Measurements from ENCODE around the gene TGFBR3.

TGFBR3 gene

DNA sequence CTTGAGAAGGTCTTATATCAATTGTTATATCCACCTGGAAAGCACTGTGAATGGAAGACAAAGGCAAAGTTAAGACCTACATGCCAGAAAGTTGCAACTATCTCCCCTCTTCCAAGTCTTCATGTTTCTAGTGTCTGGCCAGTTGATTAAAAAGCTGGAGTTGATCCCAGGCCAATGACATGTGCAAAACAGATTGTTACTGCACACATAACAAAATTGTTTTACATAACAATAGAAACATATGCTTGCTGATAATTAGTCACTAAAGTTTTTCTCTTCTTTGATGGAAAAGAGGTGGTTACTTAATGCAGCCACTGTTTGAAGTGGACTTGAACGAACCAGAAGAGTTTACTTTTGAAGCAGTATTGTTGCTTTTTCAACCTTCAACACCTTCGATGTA lies 158.2 kb downstream of the TGFBR3 start (continued):
- TF ChIP-seq PRDM2 (tag by site-specific recombination; IDR thresholded peaks at IDR 0.05; ENCODE audit: borderline replicate concordance), result no peak
- TF ChIP-seq ZNF133 (tag by site-specific recombination; IDR thresholded peaks at IDR 0.05), result no peak

DNA sequence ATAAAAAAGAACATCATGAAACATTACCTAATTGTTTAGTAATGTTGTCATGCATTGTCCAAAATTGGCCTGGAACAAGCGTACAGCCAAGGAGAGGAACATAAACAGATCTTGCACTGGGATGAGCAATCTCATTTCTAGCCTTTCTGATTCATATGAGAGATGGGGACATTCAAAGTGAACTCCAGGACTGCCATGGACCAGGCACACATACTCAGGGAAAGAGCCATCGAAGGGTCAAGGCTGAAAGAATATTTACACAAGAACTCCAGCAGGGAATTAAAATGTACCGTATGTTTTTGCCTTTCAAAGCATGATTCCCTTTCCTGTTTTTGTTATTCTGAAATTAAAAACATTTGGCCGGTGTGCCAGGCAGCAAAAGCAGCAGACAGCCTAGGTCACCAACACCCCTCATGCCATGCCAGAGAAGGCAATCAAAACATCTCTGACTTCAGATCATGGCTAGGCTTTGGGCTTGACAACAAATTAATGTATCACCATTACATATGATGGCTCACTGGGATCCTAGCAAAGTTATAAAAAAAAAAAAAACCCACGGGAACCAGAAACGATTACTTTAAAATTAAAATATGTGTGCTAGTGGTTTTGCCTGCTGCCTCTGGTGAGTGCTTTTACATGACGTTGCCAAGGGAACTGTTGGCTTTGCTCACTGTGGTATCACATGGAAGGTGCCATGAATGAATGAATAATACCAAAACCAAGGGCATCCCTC lies 159.8 kb downstream of the TGFBR3 start:
- TF ChIP-seq ZBTB7A (tag by site-specific recombination; IDR thresholded peaks at IDR 0.05; ENCODE audit: low read depth) (no peak), FEZF1 (tag by site-specific recombination; IDR thresholded peaks at IDR 0.05) (peak; percentile 73), ZNF24 (tag by site-specific recombination; IDR thresholded peaks at IDR 0.05) (no peak), ZNF785 (tag by site-specific recombination; IDR thresholded peaks at IDR 0.05) (no peak)
- H3K9me3 ChIP-seq (ENCODE audit: control insufficient read depth, insufficient read depth, low read depth, low read length), result no peaks in the 10 kb centered on the region
- ChIA-PET POLR2A (no interaction called here), CTCF (no interaction called here)
- no peaks in the 10 kb centered on the region for H3K4me1 ChIP-seq (ENCODE audit: control insufficient read depth, insufficient read depth, low read length)
- peaks cover 0 to 17% of the 10 kb centered on the region in 2 experiments; a peak in 1 of 3 replicates for H3K36me3 ChIP-seq (ENCODE audit: control insufficient read depth in 2 of 2, insufficient read depth in 1 of 2, low read length in 2 of 2)
- H3K27ac ChIP-seq (ENCODE audit: extremely low read depth, low read depth, low read length), result no peak overlapping the region
- H3K4me3 ChIP-seq (ENCODE audit: low read depth, low read length), result no peak overlapping the region

DNA sequence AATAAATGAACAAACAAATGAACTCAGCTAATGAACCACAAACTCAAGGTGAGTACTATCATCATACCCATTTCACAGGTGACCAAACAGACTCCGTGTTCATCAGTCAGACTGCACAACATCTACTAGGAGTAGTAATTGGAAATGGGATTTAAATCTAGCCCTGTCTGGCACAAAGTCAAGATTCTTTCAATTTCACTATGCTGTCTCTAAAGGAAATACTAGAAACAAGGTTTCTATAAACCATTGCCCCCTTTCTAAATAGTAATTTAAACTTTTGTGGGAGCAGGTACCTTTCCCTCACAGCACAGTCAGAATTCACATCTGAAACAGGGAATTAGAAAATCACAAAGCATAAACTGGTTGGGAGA lies 160.3 kb downstream of the TGFBR3 start:
- Histone ChIP-seq H3K27ac (ENCODE audit: extremely low read depth, low read depth, low read length) (no peak overlapping the region), H3K36me3 (ENCODE audit: control insufficient read depth in 2 of 2, insufficient read depth in 1 of 2, low read length in 2 of 2) (peaks cover 0 to 19% of the 10 kb centered on the region in 2 experiments; a peak in 1 of 3 replicates), H3K4me3 (ENCODE audit: low read depth, low read length) (no peak overlapping the region), H3K4me1 (ENCODE audit: control insufficient read depth, insufficient read depth, low read length) (no peaks in the 10 kb centered on the region), H3K9me3 (ENCODE audit: control insufficient read depth, insufficient read depth, low read depth, low read length) (no peaks in the 10 kb centered on the region)
- TF ChIP-seq ZNF521 (tag by site-specific recombination; IDR thresholded peaks at IDR 0.05) (no peak), ATF2 (tag by site-specific recombination; IDR thresholded peaks at IDR 0.05; ENCODE audit: low read depth) (no peak), ZNF626 (tag by site-specific recombination; IDR thresholded peaks at IDR 0.05) (no peak), ZBTB8A (tag by site-specific recombination; IDR thresholded peaks at IDR 0.05) (no peak), ZNF138 (tag by site-specific recombination; IDR thresholded peaks at IDR 0.05; ENCODE audit: borderline replicate concordance) (no peak), ZNF658 (tag by site-specific recombination; IDR thresholded peaks at IDR 0.05) (no peak), ZNF10 (tag by site-specific recombination; IDR thresholded peaks at IDR 0.05) (no peak), ZSCAN23 (tag by site-specific recombination; IDR thresholded peaks at IDR 0.05) (no peak), ZIC2 (tag by site-specific recombination; IDR thresholded peaks at IDR 0.05) (no peak), ZNF169 (tag by site-specific recombination; IDR thresholded peaks at IDR 0.05) (no peak), HOXD13 (CRISPR knock-in tag; IDR thresholded peaks at IDR 0.05; ENCODE audit: borderline replicate concordance) (no peak), ZNF248 (tag by site-specific recombination; IDR thresholded peaks at IDR 0.05) (no peak), ZEB2 (tag by site-specific recombination; IDR thresholded peaks at IDR 0.05) (no peak), ZFHX2 (tag by site-specific recombination; conservative IDR thresholded peaks at IDR 0.05) (no peak), ZNF341 (tag by site-specific recombination; IDR thresholded peaks at IDR 0.05; ENCODE audit: low read depth) (no peak)
- TF ChIP-seq, protein P1, sequence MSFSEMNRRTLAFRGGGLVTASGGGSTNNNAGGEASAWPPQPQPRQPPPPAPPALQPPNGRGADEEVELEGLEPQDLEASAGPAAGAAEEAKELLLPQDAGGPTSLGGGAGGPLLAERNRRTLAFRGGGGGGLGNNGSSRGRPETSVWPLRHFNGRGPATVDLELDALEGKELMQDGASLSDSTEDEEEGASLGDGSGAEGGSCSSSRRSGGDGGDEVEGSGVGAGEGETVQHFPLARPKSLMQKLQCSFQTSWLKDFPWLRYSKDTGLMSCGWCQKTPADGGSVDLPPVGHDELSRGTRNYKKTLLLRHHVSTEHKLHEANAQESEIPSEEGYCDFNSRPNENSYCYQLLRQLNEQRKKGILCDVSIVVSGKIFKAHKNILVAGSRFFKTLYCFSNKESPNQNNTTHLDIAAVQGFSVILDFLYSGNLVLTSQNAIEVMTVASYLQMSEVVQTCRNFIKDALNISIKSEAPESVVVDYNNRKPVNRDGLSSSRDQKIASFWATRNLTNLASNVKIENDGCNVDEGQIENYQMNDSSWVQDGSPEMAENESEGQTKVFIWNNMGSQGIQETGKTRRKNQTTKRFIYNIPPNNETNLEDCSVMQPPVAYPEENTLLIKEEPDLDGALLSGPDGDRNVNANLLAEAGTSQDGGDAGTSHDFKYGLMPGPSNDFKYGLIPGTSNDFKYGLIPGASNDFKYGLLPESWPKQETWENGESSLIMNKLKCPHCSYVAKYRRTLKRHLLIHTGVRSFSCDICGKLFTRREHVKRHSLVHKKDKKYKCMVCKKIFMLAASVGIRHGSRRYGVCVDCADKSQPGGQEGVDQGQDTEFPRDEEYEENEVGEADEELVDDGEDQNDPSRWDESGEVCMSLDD (tag by site-specific recombination; IDR thresholded peaks at IDR 0.05), result no peak
- TF ChIP-seq, protein P2, sequence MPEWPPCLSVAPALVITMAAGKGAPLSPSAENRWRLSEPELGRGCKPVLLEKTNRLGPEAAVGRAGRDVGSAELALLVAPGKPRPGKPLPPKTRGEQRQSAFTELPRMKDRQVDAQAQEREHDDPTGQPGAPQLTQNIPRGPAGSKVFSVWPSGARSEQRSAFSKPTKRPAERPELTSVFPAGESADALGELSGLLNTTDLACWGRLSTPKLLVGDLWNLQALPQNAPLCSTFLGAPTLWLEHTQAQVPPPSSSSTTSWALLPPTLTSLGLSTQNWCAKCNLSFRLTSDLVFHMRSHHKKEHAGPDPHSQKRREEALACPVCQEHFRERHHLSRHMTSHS (tag by site-specific recombination; IDR thresholded peaks at IDR 0.05), result no peak
- POLR2A ChIA-PET, result no interaction called here
- CTCF ChIA-PET, result no interaction called here
